AG04450 (cell line): ENCODE data around the gene AQP7. TPM values are rescaled to one million over a fixed set of nuclear protein-coding genes. Genes with fewer than 3 reads are reported as not detected.
"Not testable (repeated sequence)": the region's sequence is repeated elsewhere in the genome, so short reads cannot be mapped to it uniquely, and the experiment has no call there.

ENCODE experiments used
- CTCF ChIA-PET: fragments of 300-600, 350-600 bp; formaldehyde crosslinking; extraction: SDS; loops from one replicate; lab custom pipeline; 2022; ENCODE audit warnings: antibody characterized with exemption, inconsistent platforms; lab: Charles Lee
- POLR2A ChIA-PET: fragments of 350-600 bp; formaldehyde crosslinking; extraction: SDS; loops from one replicate; lab custom pipeline; 2021; ENCODE audit warnings: antibody characterized with exemption, inconsistent platforms; lab: Yijun Ruan, JAX
- DNase-seq: peaks from one replicate; pipeline ENCODE4 v3.0.0-alpha.2; 2011; ENCODE audit warnings: low read depth, low spot score
- H3K27ac ChIP-seq: one replicate; pipeline ENCODE4 v1.5.1; 2012; ENCODE audit warnings: low read depth, low read length, control low read depth
- H3K27me3 ChIP-seq: one replicate; pipeline ENCODE4 v1.6.0; 2012; ENCODE audit warnings: low read length; ENCODE audit not compliant: control insufficient read depth, insufficient read depth
- H3K4me3 ChIP-seq: 2 replicates; pipeline ENCODE4 v1.5.1; 2011; ENCODE audit warnings: mild to moderate bottlenecking, low read depth, low read length, control low read depth
- H3K9me3 ChIP-seq: 2 replicates; pipeline ENCODE4 v1.5.1; 2012; ENCODE audit warnings: low read length; ENCODE audit not compliant: control insufficient read depth, insufficient read depth
- CTCF ChIP-seq: IDR thresholded peaks from 2 replicates; pipeline ENCODE4 v1.5.1; 2011; ENCODE audit warnings: low read depth, low read length, control low read depth, inconsistent platforms
- polyA plus RNA-seq: library from polyadenylated mRNA; depleted of rRNA; stranded (reverse); fragments of >200 nt; gene quantifications from 2 replicates; pipeline ENCODE4 v1.2.3, GENCODE V29; 2011

AQP7 gene
- polyA plus RNA-seq, 1 experiment, result 0.11 TPM

- Histone ChIP-seq H3K4me3 (no peak overlapping the region), H3K9me3 (no peaks in the 10 kb centered on the region), H3K27me3 (no peaks in the 10 kb centered on the region), H3K27ac (no peak overlapping the region)
- no peak for TF ChIP-seq CTCF
- ChIA-PET CTCF (interaction anchor here (0.8 to 3.6 kb wide), 9 partner anchors 11 to 317 kb away, joined by 3 to 33 read pairs (median 3); no protein-coding TSS in a partner anchor), POLR2A (no interaction called here)
- no peak for DNase-seq
These were observed 1.8 kb upstream of the AQP7 start for GRCh38 chr9:33403941-33404787.

- POLR2A ChIA-PET, H3K9me3 ChIP-seq, H3K27me3 ChIP-seq, H3K27ac ChIP-seq, DNase-seq, H3K4me3 ChIP-seq: not testable (repeated sequence)
- CTCF ChIA-PET, result interaction anchor here (3.6 kb wide), 1 partner anchor 50 kb away, joined by 19 read pairs; no protein-coding TSS in a partner anchor
These were observed 559 bp downstream of the AQP7 start for GRCh38 chr9:33401809-33402208.

- DNase-seq, H3K27me3 ChIP-seq, POLR2A ChIA-PET, H3K9me3 ChIP-seq, H3K27ac ChIP-seq, H3K4me3 ChIP-seq: not testable (repeated sequence)
- CTCF ChIA-PET, result interaction anchor here (0.6 to 1.0 kb wide), 3 partner anchors 11 to 24 kb away, joined by 3 to 8 read pairs (median 5); no protein-coding TSS in a partner anchor
These were observed 3.3 kb downstream of the AQP7 start for GRCh38 chr9:33399047-33399446.

GRCh38 chr9:33397801-33398200, 4.6 kb downstream of the AQP7 start:
- CTCF ChIA-PET, H3K9me3 ChIP-seq, POLR2A ChIA-PET, DNase-seq, H3K27ac ChIP-seq, H3K4me3 ChIP-seq, H3K27me3 ChIP-seq: not testable (repeated sequence)

- CTCF ChIA-PET, H3K9me3 ChIP-seq, DNase-seq, POLR2A ChIA-PET, H3K4me3 ChIP-seq, H3K27ac ChIP-seq, H3K27me3 ChIP-seq: not testable (repeated sequence)
These were observed 7.0 kb downstream of the AQP7 start for GRCh38 chr9:33395159-33395879.

- DNase-seq, POLR2A ChIA-PET, H3K4me3 ChIP-seq, H3K27ac ChIP-seq, H3K27me3 ChIP-seq, H3K9me3 ChIP-seq: not testable (repeated sequence)
- CTCF ChIA-PET, result interaction anchor here (1.4 to 1.7 kb wide), 2 partner anchors 19 to 72 kb away, joined by 4 to 5 read pairs; no protein-coding TSS in a partner anchor
These were observed 8.4 kb downstream of the AQP7 start for GRCh38 chr9:33393986-33394385.

- CTCF ChIA-PET, result interaction anchor here (1.4 to 1.7 kb wide), 2 partner anchors 19 to 73 kb away, joined by 4 to 5 read pairs; no protein-coding TSS in a partner anchor
- H3K9me3 ChIP-seq, result no peaks in the 10 kb centered on the region
- H3K27ac ChIP-seq, result no peak overlapping the region
- no peak for DNase-seq
- no peak for TF ChIP-seq CTCF
- H3K27me3 ChIP-seq, result no peaks in the 10 kb centered on the region
- POLR2A ChIA-PET, result no interaction called here
- H3K4me3 ChIP-seq, result no peak overlapping the region
These were observed 8.8 kb downstream of the AQP7 start for GRCh38 chr9:33393581-33393980.

GRCh38 chr9:33392591-33393021, 9.8 kb downstream of the AQP7 start:
- DNase-seq, H3K27me3 ChIP-seq, POLR2A ChIA-PET, H3K9me3 ChIP-seq, H3K4me3 ChIP-seq, H3K27ac ChIP-seq: not testable (repeated sequence)
- CTCF ChIA-PET, result interaction anchor here (0.6 to 1.7 kb wide), 3 partner anchors 18 to 74 kb away, joined by 3 to 5 read pairs (median 4); no protein-coding TSS in a partner anchor

GRCh38 chr9:33391111-33391771, 11.1 kb downstream of the AQP7 start:
- DNase-seq, result peak; percentile 82
- peak overlapping the region; percentile 62 for H3K27ac ChIP-seq
- H3K9me3 ChIP-seq, H3K27me3 ChIP-seq, H3K4me3 ChIP-seq: not testable (repeated sequence)
- ChIA-PET CTCF (interaction anchor here (1.3 to 2.1 kb wide), 2 partner anchors 16 to 75 kb away, joined by 8 to 10 read pairs; no protein-coding TSS in a partner anchor), POLR2A (interaction anchor here (1.4 kb wide), 1 partner anchor 71 kb away, joined by 8 read pairs; no protein-coding TSS in a partner anchor)
